CD4-positive, alpha-beta memory T cell (primary cell): ENCODE measurements around the gene RASSF7. TPM values are rescaled to one million over a fixed set of nuclear protein-coding genes. Genes with fewer than 3 reads are reported as not detected.
A peak's percentile ranks its signal among the peaks of the same experiment; 100 is the strongest.

Source experiments
- CTCF ChIA-PET: fragments of 350-600 bp; sonication (Branson Sonifier 250); formaldehyde crosslinking; loops from one replicate; lab custom pipeline; 2021; ENCODE audit warnings: inconsistent platforms; ENCODE audit not compliant: partially characterized antibody; lab: Charles Lee
- POLR2A ChIA-PET: fragments of 350-600 bp; sonication (Branson Sonifier 250); formaldehyde crosslinking; loops from one replicate; lab custom pipeline; 2021; ENCODE audit not compliant: partially characterized antibody; lab: Charles Lee
- DNase-seq, 5 donors: peaks; one replicate each; pipeline versions ENCODE4 v3.0.0 to v3.0.0-alpha.2; 2020 to 2022; ENCODE audit warnings: mixed read lengths in 1 of 5
- H3K27ac ChIP-seq: one replicate; pipeline ENCODE4 v1.7.0; 2013; ENCODE audit warnings: low read depth, low read length
- H3K27me3 ChIP-seq: 2 replicates; pipeline ENCODE4 v1.7.0; 2013; ENCODE audit warnings: mild to moderate bottlenecking, low read length, moderate library complexity; ENCODE audit not compliant: insufficient read depth
- H3K36me3 ChIP-seq: 2 replicates; pipeline ENCODE4 v1.7.0; 2013; ENCODE audit warnings: mild to moderate bottlenecking, low read length, moderate library complexity; ENCODE audit not compliant: insufficient read depth
- H3K4me1 ChIP-seq: 2 replicates; pipeline ENCODE4 v1.7.0; 2013; ENCODE audit warnings: mild to moderate bottlenecking, low read length, moderate library complexity; ENCODE audit not compliant: insufficient read depth
- H3K4me3 ChIP-seq, 2 donors: one replicate each; pipeline ENCODE4 v1.7.0; 2013; ENCODE audit warnings: low read length in 2 of 2, mild to moderate bottlenecking in 1 of 2
- H3K9me3 ChIP-seq, 2 donors: one replicate each; pipeline ENCODE4 v1.7.0; 2013; ENCODE audit warnings: low read length in 2 of 2, control low read depth in 1 of 2; ENCODE audit not compliant: control insufficient read depth in 1 of 2
- H3K27ac Mint-ChIP-seq, 7 donors: one replicate each; pipeline ENCODE4 v1.8.0; 2020 to 2021; ENCODE audit warnings: mixed read lengths in 7 of 7, mild to moderate bottlenecking in 6 of 7, inconsistent platforms in 3 of 7, moderate library complexity in 3 of 7
- H3K27me3 Mint-ChIP-seq, 2 donors: one replicate each; pipeline ENCODE4 v1.8.0; 2020 to 2021; ENCODE audit warnings: mixed read lengths in 2 of 2
- H3K36me3 Mint-ChIP-seq, 2 donors: one replicate each; pipeline ENCODE4 v1.8.0; 2020 to 2021; ENCODE audit warnings: mixed read lengths in 2 of 2, inconsistent platforms in 1 of 2, mild to moderate bottlenecking in 1 of 2
- H3K4me1 Mint-ChIP-seq, 4 donors: one replicate each; pipeline ENCODE4 v1.8.0; 2020 to 2021; ENCODE audit warnings: mixed read lengths in 4 of 4, mild to moderate bottlenecking in 1 of 4
- H3K4me3 Mint-ChIP-seq, 8 donors: one replicate each; pipeline ENCODE4 v1.8.0; 2020 to 2021; ENCODE audit warnings: mixed read lengths in 8 of 8, mild to moderate bottlenecking in 7 of 8, moderate library complexity in 6 of 8, inconsistent platforms in 3 of 8
- H3K9me3 Mint-ChIP-seq, 8 donors: one replicate each; pipeline ENCODE4 v1.8.0; 2020 to 2021; ENCODE audit warnings: mixed read lengths in 8 of 8, mild to moderate bottlenecking in 5 of 8, inconsistent platforms in 3 of 8, moderate library complexity in 1 of 8
- intact Hi-C: fragments of 100-400 bp; cut with micrococcal nuclease; formaldehyde crosslinking; loops from one replicate; pipeline ENCODE4 v1.15.1; 2023
- polyA plus RNA-seq, 2 donors: library from polyadenylated mRNA; unstranded; fragments of 300-500 nt; fragmentation: Illumina TruSeq; gene quantifications; one replicate each; pipeline ENCODE4 v1.2.3, GENCODE V29; 2021
- total RNA-seq, 2 experiments: library from RNA; stranded (reverse); gene quantifications; one replicate each; pipeline ENCODE4 v1.2.3, GENCODE V29; 2021

The RASSF7 gene
- total and polyA plus RNA-seq, 4 experiments from 2014 or later: 38.4 to 55.2 (median 48.2) TPM

DNA sequence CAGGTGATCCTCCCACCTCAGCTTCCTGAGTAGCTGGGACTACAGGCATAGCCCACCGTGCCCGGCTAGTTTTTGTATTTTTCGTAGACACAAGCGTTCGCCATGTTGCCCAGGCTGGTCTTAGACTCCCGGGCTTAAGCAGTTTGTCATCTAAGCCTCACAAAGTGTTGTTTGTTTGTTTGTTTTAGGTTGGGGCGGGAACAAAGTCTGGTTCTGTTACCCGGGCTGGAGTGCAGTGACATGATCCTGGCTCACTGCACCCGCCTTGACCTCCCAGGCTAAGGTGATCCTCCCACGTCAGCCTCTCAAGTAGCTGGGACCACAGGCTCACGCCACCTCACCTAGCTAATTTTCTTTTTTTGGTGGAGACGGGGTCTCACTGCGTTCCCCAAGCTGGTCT lies 42.4 kb downstream of the RASSF7 start:
- Histone ChIP-seq H3K27me3 (no peaks in the 10 kb centered on the region), H3K27ac (no peak overlapping the region), H3K36me3 (peaks cover 73% of the 10 kb centered on the region), H3K9me3 (no peaks in the 10 kb centered on the region), H3K4me3 (no peak overlapping the region), H3K4me1 (no peaks in the 10 kb centered on the region)
- Mint-ChIP-seq H3K4me1 (peaks cover 0 to 1% (median 0%) of the 10 kb centered on the region in 4 donors), H3K27me3 (no peaks in the 10 kb centered on the region), H3K27ac (no peak overlapping the region), H3K36me3 (peaks cover 33 to 48% of the 10 kb centered on the region in 2 donors), H3K9me3 (no peaks in the 10 kb centered on the region), H3K4me3 (no peak overlapping the region)
- ChIA-PET CTCF (no interaction called here), POLR2A (no interaction called here)
- intact Hi-C loops: no loop called here
- DNase-seq: peak in 1 of 5 donors; percentile 1

DNA sequence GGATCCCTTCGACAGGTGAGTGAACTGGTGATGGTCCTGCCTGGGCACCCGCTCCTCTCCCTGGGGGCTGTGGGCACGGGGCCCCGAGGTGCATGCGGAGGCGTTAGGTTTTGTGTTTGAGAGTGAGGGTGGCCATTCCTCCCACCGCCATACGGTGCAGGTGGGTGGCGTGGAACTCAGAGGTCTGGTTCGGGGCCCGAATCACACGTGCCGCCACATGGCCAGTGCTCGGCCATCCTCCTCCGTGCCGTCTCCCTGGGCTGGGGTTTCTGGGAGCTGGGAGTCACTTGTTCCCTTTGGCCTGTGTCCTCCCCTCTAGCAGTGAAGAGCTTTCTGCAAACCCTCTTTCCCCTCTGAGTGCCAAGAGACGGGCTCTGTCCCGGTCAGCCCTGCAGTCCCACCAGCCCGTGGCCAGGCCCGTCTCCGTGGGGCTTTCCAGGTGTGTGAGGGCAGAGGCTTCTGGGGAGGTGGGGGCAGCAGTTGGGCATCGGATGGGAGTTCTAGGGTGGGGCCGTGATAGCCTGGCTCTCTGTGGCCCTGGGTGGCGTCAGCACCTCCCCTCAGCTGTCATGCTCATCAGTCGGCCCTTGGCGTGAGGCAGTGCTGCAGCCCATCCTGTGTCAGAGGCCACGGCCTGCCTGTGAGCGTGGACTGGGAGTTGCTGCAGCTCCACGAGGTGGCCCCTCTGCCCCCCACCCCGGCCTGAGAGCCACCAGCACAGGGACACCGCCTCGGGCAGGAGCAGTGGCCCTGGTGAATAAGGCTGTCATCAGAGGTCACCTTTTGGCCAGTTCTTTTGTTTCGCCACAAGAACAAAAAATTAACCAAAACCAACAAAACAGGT lies 44.7 kb downstream of the RASSF7 start:
- Mint-ChIP-seq H3K36me3 (peaks cover 24 to 45% of the 10 kb centered on the region in 2 donors), H3K27me3 (no peaks in the 10 kb centered on the region), H3K27ac (peak overlapping the region in 1 of 7 donors; percentile 57), H3K4me1 (no peaks in the 10 kb centered on the region), H3K4me3 (no peak overlapping the region), H3K9me3 (no peaks in the 10 kb centered on the region)
- no peak overlapping the region for H3K4me3 ChIP-seq
- H3K9me3 ChIP-seq: no peaks in the 10 kb centered on the region
- peak in 1 of 5 donors; percentile 3 for DNase-seq
- ChIA-PET CTCF (no interaction called here), POLR2A (interaction anchor here (0.7 to 1.1 kb wide), 2 partner anchors 10 to 16 kb away, joined by 3 read pairs; partner anchors contain the start of gene IRF7)
- no peaks in the 10 kb centered on the region for H3K4me1 ChIP-seq
- intact Hi-C loops: no loop called here
- H3K36me3 ChIP-seq: peaks cover 67% of the 10 kb centered on the region
- H3K27ac ChIP-seq: no peak overlapping the region
- H3K27me3 ChIP-seq: no peaks in the 10 kb centered on the region

DNA sequence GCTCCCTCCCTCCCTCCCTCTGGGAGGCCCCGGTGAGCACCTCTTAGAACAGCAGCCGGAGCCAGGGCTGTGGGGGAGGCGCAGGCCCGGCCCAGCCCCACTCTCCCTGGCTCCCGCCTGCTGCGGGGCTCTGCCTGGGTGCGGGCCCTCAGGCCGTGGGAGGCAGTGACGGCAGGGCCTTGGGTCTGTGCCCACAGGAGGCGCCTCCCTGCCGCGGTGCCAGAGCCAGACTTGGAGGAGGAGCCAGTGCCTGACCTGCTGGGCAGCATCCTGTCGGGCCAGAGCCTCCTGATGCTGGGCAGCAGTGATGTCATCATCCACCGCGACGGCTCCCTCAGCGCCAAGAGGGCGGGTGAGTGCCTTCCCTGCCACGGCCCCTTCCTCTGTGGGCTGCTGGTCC lies 45.5 kb downstream of the RASSF7 start:
- Mint-ChIP-seq H3K36me3 (peaks cover 24 to 49% of the 10 kb centered on the region in 2 donors), H3K27me3 (no peaks in the 10 kb centered on the region), H3K27ac (peak overlapping the region in 2 of 7 donors; percentile 12 to 73), H3K4me3 (no peak overlapping the region), H3K4me1 (no peaks in the 10 kb centered on the region), H3K9me3 (no peaks in the 10 kb centered on the region)
- no peaks in the 10 kb centered on the region for H3K9me3 ChIP-seq
- intact Hi-C loops: no loop called here
- H3K27ac ChIP-seq: no peak overlapping the region
- H3K27me3 ChIP-seq: no peaks in the 10 kb centered on the region
- H3K4me3 ChIP-seq: no peak overlapping the region
- POLR2A ChIA-PET: interaction anchor here (1.6 kb wide), 1 partner anchor 30 kb away, joined by 5 read pairs; no protein-coding TSS in a partner anchor
- no peaks in the 10 kb centered on the region for H3K4me1 ChIP-seq
- DNase-seq: no peak
- CTCF ChIA-PET: interaction anchor here (1.1 kb wide), 1 partner anchor 30 kb away, joined by 3 read pairs; no protein-coding TSS in a partner anchor
- H3K36me3 ChIP-seq: peaks cover 72% of the 10 kb centered on the region

DNA sequence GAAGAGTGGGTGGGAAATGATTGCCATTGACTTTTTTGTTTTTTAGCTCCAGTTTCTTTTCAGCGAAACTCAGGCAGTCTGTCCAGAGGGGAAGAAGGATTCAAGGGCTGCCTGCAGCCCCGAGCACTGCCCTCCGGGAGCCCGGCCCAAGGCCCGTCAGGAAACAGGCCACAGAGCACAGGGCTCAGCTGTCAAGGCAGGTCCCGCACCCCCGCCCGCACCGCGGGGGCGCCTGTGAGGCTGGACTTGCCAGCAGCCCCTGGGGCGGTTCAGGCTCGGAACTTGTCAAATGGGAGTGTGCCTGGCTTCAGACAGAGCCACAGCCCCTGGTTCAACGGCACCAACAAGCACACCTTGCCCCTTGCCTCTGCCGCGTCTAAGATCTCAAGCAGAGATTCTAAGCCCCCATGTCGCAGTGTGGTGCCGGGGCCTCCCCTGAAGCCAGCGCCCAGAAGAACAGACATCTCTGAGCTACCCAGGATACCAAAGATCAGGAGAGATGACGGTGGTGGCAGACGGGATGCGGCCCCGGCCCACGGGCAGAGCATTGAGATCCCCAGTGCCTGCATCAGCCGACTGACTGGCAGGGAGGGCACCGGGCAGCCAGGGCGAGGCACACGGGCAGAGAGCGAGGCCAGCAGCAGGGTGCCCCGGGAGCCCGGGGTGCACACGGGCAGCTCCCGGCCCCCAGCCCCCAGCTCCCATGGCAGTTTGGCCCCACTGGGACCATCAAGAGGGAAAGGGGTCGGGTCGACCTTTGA lies 46.4 kb downstream of the RASSF7 start:
- Mint-ChIP-seq H3K27me3 (no peaks in the 10 kb centered on the region), H3K4me1 (peaks cover 2 to 5% (median 2%) of the 10 kb centered on the region in 4 donors), H3K27ac (peak overlapping the region in 5 of 7 donors; percentile 5 to 73 (median 48)), H3K4me3 (no peak overlapping the region), H3K36me3 (peaks cover 18 to 47% of the 10 kb centered on the region in 2 donors), H3K9me3 (no peaks in the 10 kb centered on the region)
- ChIA-PET CTCF (interaction anchor here (1.1 kb wide), 1 partner anchor 31 kb away, joined by 3 read pairs; no protein-coding TSS in a partner anchor), POLR2A (interaction anchor here (0.8 to 1.6 kb wide), 3 partner anchors 22 to 31 kb away, joined by 3 to 5 read pairs (median 4); no protein-coding TSS in a partner anchor)
- Histone ChIP-seq H3K4me1 (no peaks in the 10 kb centered on the region), H3K9me3 (no peaks in the 10 kb centered on the region), H3K27me3 (no peaks in the 10 kb centered on the region), H3K27ac (no peak overlapping the region), H3K4me3 (no peak overlapping the region), H3K36me3 (peaks cover 71% of the 10 kb centered on the region)
- no peak for DNase-seq
- intact Hi-C loops: no loop called here

- H3K27me3 ChIP-seq: no peaks in the 10 kb centered on the region
- Mint-ChIP-seq H3K27me3 (no peaks in the 10 kb centered on the region), H3K36me3 (peaks cover 18 to 47% of the 10 kb centered on the region in 2 donors), H3K27ac (peak overlapping the region in 2 of 7 donors; percentile 50 to 68), H3K9me3 (no peaks in the 10 kb centered on the region), H3K4me3 (no peak overlapping the region), H3K4me1 (peaks cover 2 to 9% (median 4%) of the 10 kb centered on the region in 4 donors)
- intact Hi-C loops: no loop called here
- ChIA-PET POLR2A (interaction anchor here (1.1 kb wide), 1 partner anchor 23 kb away, joined by 3 read pairs; no protein-coding TSS in a partner anchor), CTCF (no interaction called here)
- no peaks in the 10 kb centered on the region for H3K9me3 ChIP-seq
- peak in 1 of 5 donors; percentile 14 for DNase-seq
- H3K4me1 ChIP-seq: peaks cover 3% of the 10 kb centered on the region
- H3K27ac ChIP-seq: no peak overlapping the region
- no peak overlapping the region for H3K4me3 ChIP-seq
- peaks cover 77% of the 10 kb centered on the region for H3K36me3 ChIP-seq
These were observed 47.3 kb downstream of the RASSF7 start for GRCh38 chr11:607971-608659.

- Histone ChIP-seq H3K27me3 (no peaks in the 10 kb centered on the region), H3K4me1 (peaks cover 9% of the 10 kb centered on the region), H3K4me3 (no peak overlapping the region), H3K27ac (no peak overlapping the region), H3K36me3 (peaks cover 74% of the 10 kb centered on the region), H3K9me3 (no peaks in the 10 kb centered on the region)
- no peak for DNase-seq
- Mint-ChIP-seq H3K27ac (peak overlapping the region in 3 of 7 donors; percentile 53 to 79 (median 68)), H3K36me3 (peaks cover 18 to 44% of the 10 kb centered on the region in 2 donors), H3K4me3 (no peak overlapping the region), H3K4me1 (peaks cover 2 to 15% (median 8%) of the 10 kb centered on the region in 4 donors), H3K9me3 (no peaks in the 10 kb centered on the region), H3K27me3 (no peaks in the 10 kb centered on the region)
- intact Hi-C loops: no loop called here
- CTCF ChIA-PET: no interaction called here
- POLR2A ChIA-PET: no interaction called here
These were observed 48.1 kb downstream of the RASSF7 start for GRCh38 chr11:608791-609251.
